NCI-H1105 (cell line): Measurements from ENCODE around the gene ALDH5A1.
A peak's percentile ranks its signal among the peaks of the same experiment; 100 is the strongest.

Experiments
- DNase-seq: peaks from one replicate; lab custom pipeline; 2025; lab: John Stamatoyannopoulos, UW

The ALDH5A1 gene

DNA sequence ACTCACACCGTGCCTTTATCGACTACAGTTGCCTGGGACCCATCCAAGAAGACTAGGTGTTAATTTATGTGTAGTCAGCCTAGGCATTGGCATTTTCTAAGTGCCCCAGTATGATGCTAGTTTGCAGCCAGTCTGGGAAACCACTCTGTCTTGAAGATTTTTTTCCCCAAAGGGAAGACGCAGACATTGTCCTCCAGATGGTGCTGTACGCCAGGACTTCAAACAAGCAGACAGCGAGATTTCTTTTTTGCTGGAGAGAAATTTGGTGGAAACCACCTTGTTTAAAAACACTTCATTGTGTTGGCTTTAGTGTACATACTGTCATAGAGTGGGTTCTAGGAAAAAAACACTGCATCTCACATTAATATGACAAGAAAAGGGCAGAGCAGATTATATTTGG, 30.0 kb downstream of the ALDH5A1 start:
- DNase-seq: peak; percentile 15

DNA sequence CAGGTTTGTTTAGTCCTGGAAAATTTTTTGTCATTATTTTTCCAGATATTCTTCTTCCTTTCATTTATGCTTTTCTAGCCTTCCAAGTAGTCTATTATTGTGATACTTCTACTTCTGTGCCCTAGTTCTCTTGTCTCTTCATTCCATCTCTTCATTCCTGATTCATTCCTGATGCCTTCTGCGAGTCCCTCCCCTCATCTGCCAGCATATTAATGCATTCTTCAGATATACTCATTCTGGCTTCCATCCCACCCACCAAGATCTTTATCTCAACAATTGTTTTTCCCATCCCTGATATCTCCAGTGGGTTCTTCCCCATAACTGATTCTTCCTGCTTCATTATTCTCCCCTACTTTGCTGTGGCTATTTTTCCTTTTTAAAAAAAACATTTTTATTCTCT, 35.2 kb downstream of the ALDH5A1 start:
- no peak for DNase-seq

GRCh38 chr6:24534329-24534728, 39.6 kb downstream of the ALDH5A1 start:
- no peak for DNase-seq

DNA sequence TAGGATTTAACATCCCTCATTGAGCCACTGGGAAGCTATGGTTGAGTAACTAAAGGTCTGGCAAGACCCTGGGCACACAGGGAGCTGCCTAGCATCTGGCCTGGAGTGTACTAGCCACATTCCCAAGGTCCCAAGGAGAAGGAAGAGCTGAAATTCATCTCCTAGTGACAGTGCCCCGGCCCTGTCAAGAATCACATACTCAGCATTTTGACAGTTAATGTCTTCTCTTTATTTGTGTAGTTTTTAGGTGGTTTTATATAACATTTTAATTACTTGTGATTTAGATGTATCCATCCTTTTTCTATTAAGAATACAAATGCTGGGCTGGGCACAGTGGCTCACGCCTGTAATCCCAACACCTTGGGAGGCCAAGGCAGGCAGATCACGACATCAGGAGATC, 40.4 kb downstream of the ALDH5A1 start:
- DNase-seq: no peak

GRCh38 chr6:24536466-24536865, 41.7 kb downstream of the ALDH5A1 start:
- no peak for DNase-seq

DNA sequence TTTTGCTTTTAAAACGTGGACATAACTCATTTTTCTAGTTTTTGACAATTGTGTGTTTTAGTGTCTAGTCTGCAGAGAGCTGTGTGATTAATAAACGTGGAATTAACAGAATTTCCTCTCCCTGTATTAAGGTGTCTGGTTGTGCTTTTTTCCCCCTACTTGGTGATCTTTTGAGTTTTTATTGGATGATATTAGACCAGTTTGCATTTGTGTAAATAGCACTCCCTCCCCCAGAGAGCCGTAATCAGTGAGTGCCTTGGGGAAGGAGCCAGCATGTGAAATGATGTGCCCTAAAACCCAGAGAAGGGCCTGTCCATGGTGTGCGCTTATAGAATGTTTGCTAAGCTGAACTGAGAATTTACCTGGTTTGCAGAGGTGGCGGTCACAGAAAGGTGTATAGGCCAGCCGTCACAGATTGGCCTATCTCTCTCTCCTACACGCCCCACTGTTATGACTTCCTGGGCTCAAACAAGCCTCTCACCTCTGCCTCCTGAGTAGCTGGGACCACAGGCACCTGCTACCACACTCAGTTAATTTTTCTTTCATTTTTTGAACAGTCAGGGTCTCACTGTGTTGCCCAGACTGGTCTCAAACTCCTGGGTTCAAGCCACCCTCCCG, 42.4 kb downstream of the ALDH5A1 start:
- no peak for DNase-seq

DNA sequence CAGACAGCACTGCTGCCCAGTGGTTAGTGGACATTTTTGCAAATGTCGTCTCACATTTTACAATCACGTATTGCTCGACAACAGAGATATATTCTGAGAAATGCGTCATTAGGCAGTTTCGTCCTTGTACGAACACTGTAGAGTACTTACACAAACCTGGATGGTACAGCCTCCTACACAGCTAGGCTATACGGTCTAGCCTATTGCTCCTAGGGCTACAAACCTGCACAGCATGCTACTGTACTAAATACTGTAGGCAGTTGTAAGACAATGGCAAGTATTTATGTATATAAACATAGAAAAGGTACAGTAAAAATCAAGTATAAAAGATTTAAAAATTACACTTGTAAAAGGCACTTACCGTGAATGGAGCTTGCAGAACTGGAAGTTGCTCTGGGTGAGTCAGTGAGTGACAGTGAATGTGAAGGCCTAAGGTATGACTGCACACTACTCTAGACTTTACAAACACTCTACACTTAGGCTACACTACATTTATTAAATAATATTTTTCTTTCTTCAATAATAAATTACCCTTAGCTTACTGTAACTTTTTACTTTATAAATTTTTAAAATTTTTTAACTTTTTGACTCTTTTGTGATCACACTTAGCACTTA, 43.1 kb downstream of the ALDH5A1 start:
- DNase-seq: no peak

- DNase-seq: no peak
Measured at GRCh38 chr6:24539416-24539815, 44.6 kb downstream of the ALDH5A1 start.

DNA sequence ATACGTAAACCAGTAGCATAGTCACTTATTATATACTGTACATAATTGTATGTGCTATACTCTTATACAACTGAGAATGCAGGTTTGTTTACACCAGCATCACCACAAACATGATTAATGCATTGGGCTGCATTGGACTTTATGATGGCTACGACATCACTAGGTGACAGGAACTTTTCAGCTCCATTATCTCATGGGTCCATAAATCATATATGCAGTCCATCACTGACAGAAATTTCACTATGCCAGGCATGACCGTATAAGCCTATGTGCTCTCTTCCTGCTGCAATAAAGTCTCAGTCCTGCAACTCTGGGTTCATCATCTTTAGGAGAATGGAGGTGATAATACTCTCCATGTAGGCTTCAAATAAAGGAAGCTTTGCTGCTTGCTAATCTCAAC, 45.4 kb downstream of the ALDH5A1 start:
- no peak for DNase-seq

DNA sequence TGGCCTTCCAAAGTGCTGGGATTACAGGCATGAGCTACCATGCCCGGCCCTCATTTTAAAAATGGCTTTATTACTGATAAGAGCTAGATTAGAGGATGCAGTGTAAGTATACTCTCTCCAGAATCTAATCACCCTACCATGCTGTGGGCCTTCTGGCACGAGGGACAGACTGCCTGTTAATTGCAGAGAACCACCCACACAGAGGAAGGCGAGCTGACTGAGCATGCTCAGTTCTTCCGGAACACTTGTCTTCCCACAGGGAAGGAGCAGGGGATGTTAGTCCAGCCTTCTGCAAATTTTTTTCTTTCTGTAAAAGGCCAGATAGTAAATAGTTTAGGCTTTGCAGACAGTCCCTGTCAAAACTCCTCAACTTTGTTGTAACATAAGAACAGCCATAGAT, 48.9 kb downstream of the ALDH5A1 start:
- no peak for DNase-seq

DNA sequence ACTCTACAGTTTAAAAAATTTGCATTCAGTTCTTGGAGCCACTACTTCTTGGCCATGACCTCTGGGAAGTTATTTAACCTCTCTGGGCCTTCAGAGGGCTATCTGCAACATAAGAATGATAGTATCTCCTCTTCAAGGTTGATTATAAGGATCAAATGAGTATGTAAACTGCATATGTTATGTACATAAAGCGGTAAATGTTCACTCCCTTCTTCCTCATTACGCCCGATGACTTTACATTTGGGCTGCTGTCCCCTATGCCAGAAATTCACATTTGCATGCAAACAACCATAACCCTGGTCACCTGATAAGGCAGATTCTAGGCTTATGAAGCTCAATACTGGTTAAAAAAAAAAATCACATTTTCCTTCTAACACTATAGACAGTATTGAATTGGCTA, 50.4 kb downstream of the ALDH5A1 start:
- DNase-seq: no peak

DNA sequence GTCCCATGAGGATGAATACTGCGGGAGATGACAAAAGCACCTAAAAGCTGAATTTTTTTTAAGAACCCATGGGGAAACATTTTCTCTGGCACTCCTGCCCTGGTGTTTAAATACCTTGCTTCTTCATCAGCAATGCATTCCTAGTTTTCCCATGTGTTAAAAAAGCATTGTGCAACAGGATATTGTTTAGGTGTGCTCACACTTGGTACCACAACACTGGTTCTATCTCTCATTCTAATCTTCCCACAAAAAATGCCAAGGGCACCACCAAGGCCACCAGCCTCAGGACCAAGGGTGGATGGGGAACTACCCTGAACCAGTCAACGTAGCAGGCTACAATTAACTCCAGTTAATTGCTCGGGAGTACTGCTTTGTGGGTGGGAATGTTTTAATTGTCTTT, 50.9 kb downstream of the ALDH5A1 start:
- no peak for DNase-seq

DNA sequence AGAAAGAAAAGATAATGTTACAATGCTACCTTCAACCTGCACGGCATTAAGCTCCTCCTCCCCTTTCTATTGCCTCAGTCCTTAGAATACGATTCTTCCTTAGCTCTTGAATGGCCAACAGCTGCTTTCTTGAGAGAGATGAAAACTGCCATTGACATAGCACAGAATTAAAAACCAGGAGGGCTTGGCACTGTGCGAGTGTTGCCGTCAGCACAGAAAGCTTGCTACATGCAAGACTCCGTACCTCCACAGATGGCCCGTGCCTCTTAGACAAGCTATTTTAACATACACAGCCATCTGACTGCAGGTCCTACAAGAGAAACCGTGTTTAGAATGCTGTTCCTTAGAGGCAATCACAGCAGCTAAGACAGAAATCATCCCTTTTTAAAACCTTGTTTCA, 51.7 kb downstream of the ALDH5A1 start:
- DNase-seq: no peak

DNA sequence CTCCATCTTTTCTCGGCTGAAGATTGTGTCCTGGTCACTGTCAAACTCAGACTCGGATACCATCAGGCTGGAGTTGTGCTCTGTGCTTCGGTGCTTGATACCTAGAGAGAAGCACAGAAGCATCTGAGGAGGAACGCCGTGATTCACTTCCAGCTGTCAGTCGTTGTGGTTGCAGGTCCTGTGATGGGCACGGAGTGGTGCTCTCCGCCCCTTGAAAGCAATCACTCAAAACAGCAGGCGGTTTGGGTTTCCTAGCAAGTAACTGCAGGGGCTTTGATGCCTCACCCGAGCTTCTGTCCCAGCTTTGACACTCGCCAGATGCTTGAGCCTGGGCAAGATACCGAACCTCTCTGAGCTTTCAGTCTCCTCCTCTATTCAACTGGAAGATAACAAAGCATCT, 52.5 kb downstream of the ALDH5A1 start:
- no peak for DNase-seq

DNA sequence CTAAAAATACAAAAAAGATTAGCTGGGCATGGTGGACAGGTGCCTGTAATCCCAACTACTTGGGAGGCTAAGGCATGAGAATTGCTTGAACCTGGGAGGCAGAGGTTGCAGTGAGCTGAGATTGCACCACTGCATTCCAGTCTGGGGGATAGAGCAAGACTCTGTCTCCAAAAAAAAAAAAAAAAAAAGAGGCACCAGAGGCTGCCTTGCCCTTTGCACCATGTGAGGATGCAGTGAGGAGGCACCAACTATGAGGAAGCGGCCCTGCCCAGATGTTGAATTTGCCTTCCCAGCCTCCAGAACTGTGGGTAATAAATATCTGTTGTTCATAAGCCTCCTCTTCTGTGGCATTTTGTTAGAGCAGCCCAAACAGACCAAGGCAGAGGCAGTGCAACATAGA, 54.4 kb downstream of the ALDH5A1 start:
- DNase-seq: no peak

- no peak for DNase-seq
Measured at GRCh38 chr6:24549674-24550353, 55.0 kb downstream of the ALDH5A1 start.

GRCh38 chr6:24551139-24551538, 56.4 kb downstream of the ALDH5A1 start:
- no peak for DNase-seq

DNA sequence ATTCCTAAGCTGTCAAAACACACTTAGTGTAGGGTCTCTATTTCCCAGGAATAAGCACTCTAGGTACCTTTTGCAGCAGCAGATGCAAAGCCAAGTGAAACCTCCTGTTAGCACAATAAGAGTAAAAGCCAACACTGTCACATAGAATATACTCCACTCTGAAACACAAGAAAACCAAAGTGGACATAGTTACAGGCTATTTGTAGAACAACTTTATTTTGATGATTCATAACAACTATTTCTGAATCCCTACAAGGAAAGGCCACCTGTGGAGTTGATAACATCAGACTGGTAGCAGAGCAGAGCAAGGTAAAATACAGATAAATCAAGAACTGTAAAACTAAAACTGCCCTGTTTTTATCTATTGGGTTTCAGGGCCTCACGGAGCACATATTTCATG, 59.7 kb downstream of the ALDH5A1 start:
- DNase-seq: no peak

DNA sequence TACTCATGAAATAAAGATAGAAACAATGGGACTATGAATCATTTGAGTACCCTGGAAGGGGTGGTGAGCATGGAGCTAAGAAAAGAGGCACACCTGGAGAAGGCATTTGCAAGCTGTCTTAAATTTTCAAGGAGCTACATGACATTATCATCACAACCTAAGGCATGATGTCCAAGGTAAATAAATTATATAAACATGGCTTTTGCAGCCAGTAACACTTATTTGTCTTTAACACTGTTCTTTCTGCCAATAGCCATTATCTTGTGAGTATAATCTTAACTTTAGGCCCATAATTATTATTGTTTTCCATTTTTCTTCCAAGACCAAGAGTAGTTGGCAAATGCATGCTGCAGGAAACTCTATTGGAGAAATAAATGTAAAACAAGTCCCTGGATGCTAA, 63.7 kb downstream of the ALDH5A1 start:
- no peak for DNase-seq

DNA sequence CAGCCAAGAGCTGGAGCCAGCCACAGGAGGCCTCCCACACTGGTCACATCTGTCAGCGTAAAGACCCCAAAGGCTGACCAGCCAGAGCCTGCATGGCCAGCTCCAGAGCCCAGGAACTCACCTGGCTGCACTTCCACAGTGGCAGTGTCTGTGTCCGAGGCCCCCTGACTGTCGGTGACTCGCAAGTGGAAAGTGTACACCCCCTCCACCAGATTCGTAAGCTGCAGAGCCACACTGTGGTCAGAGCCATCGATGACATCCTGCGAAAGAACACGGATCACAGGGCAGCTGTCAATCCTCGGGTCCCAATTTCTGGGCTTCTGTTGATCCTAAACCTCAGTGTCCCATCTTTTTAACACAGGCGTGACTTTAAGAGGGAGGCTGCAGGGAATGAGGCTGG, 69.3 kb downstream of the ALDH5A1 start:
- no peak for DNase-seq

DNA sequence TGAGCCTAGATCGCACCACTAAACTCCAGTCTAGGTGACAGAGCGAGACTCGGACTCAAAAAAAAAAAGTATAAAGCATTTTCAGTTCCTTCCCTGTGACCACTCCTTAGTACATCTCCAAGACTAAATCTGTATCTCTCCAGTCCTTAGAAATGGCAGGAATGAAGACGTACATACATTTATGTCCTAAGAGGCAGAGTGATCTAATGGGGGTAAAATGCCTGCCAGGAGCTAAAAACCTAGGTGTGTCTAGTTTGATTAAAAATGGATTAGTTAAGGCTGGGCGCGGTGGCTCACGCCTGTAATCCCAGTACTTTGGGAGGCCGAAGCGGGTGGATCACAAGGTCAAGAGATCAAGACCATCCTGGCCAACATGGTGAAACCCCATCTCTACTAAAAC, 70.4 kb downstream of the ALDH5A1 start:
- DNase-seq: no peak

DNA sequence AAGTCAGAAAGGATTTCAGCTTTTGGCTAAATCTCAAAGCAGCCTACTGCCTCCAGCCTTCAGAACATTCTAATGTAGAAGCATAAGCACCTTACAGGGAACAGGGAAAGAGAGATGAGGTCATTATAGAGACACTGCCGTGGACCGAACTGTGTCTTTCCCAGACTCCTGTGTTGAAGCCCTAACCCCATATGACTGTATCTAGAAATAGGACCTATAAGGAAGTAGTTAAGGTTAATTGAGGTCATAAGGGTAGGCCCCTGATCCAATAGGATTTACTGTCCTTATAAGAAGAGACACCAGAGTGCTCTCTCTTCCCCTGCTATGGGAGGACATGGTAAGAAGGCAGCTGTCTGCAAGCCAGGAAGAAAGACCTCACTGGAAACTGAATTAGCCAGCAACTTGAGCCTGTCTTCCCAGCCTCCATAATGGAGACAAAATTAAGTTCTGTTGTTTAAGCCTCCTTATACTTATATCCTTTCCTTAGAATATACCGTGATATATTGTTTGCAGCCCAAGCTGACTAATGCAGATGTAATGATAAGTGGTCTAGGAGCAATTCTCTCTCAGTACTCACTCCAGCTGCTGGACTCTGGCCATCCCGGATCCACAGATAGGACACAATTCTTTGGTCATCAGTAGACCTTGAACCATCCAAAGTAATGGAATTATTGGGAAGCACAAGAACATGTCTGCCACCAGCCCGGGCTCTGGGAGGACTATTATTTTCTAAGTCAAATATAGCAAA, 71.4 kb downstream of the ALDH5A1 start:
- no peak for DNase-seq

- no peak for DNase-seq
Measured at GRCh38 chr6:24568683-24569082, 73.9 kb downstream of the ALDH5A1 start.
